DOHH2 (cell line): ENCODE measurements around the gene GPN2.
"Not testable (repeated sequence)": the region's sequence is repeated elsewhere in the genome, so short reads cannot be mapped to it uniquely, and the experiment has no call there.

Experiments used
- CTCF ChIP-seq: fragments of 200-600 bp; sonication (generic); IDR thresholded peaks from one replicate; pipeline ENCODE4 v1.5.1; 2014; ENCODE audit warnings: antibody characterized with exemption, mild to moderate bottlenecking, low read depth, low read length; ENCODE audit not compliant: poor library complexity, severe bottlenecking
- EZH2phosphoT487 ChIP-seq: fragments of 200-600 bp; sonication (generic); IDR thresholded peaks from 2 replicates; pipeline ENCODE4 v1.6.1; 2017; ENCODE audit warnings: borderline replicate concordance, mild to moderate bottlenecking, antibody characterized with exemption, low read length, moderate library complexity, mixed read lengths

DNA sequence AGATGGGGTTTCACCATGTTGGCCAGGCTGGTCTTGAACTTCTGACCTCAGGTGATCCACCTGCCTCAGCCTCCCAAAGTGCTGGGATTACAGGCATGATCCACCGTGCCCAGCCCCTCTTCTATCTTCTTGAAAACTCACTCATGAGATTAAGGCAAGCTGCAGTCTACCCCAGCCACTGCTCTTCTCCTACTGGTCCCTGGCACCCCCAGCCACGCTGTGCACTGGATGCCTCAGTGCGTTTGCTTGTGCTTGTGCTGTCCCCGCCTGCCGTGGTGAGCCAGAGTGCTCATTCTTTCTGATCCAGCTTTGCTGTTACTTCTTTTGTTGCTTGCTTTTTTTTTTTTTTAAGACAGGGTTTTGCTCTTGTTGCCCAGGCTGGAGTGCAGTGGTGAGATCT lies 52.4 kb downstream of the GPN2 start:
- TF ChIP-seq CTCF, EZH2phosphoT487: not testable (repeated sequence)
